Osteocyte (in vitro differentiated cells): ENCODE results near the gene SCN2B. TPM values are rescaled to one million over a fixed set of nuclear protein-coding genes. Genes with fewer than 3 reads are reported as not detected.

Experiments used
- DNase-seq: peaks from one replicate; pipeline ENCODE4 v3.0.0; 2021; ENCODE audit warnings: mixed read lengths; ENCODE audit not compliant: unreplicated experiment; ENCODE audit errors: extremely low spot score
- H3K27ac Mint-ChIP-seq: one replicate; pipeline ENCODE4 v1.8.0; 2021; ENCODE audit warnings: mild to moderate bottlenecking, mixed read lengths; ENCODE audit not compliant: unreplicated experiment
- H3K27me3 Mint-ChIP-seq: one replicate; pipeline ENCODE4 v1.8.0; 2021; ENCODE audit warnings: mixed read lengths; ENCODE audit not compliant: unreplicated experiment
- H3K36me3 Mint-ChIP-seq: one replicate; pipeline ENCODE4 v1.8.0; 2021; ENCODE audit warnings: mixed read lengths; ENCODE audit not compliant: unreplicated experiment
- H3K4me1 Mint-ChIP-seq: one replicate; pipeline ENCODE4 v1.8.0; 2021; ENCODE audit warnings: mixed read lengths; ENCODE audit not compliant: unreplicated experiment
- H3K4me3 Mint-ChIP-seq: one replicate; pipeline ENCODE4 v1.8.0; 2021; ENCODE audit warnings: mild to moderate bottlenecking, moderate library complexity, mixed read lengths; ENCODE audit not compliant: unreplicated experiment
- H3K9me3 Mint-ChIP-seq: one replicate; pipeline ENCODE4 v1.8.0; 2021; ENCODE audit warnings: mixed read lengths; ENCODE audit not compliant: unreplicated experiment
- CTCF ChIP-seq: fragments of 200-600 bp; sonication (generic); IDR thresholded peaks from 2 replicates; pipeline ENCODE4 v1.5.0; 2021; ENCODE audit warnings: antibody characterized with exemption, mild to moderate bottlenecking, moderate library complexity
- total RNA-seq: library from RNA; stranded (reverse); gene quantifications from 2 replicates; pipeline ENCODE4 v1.2.1, GENCODE V29; 2021

SCN2B gene
- total RNA-seq, 1 donor from 2014 or later: not detected

- Mint-ChIP-seq H3K36me3 (no peaks in the 10 kb centered on the region), H3K4me1 (no peaks in the 10 kb centered on the region), H3K27me3 (peaks cover 35% of the 10 kb centered on the region), H3K4me3 (no peak overlapping the region), H3K27ac (no peak overlapping the region), H3K9me3 (no peaks in the 10 kb centered on the region)
- no peak for TF ChIP-seq CTCF
- DNase-seq: no peak
These were observed 39.6 kb downstream of the SCN2B start for GRCh38 chr11:118136801-118137200.

DNA sequence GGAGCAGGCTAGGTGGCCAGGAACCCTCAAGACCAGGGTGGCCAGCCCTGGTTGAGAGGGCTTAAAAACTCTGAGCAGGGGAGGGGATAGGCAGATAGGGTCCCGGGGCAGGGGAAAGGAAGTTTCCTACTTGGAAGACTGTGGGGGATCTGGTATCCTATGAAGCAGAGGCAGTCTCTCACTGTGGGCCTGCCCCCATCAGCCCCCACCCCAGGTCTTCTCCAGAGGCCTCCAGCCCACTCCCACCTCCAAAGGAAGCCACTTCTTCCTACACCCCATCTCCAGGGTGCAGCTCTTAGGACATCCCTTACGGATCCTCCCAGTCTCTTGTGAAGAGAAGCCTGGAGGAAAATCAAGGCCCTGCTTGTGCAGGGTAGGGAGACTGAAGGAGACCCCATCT is 40.1 kb downstream of the SCN2B start:
- no peak overlapping the region for H3K4me3 Mint-ChIP-seq
- no peaks in the 10 kb centered on the region for H3K4me1 Mint-ChIP-seq
- peaks cover 31% of the 10 kb centered on the region for H3K27me3 Mint-ChIP-seq
- no peak for DNase-seq
- H3K9me3 Mint-ChIP-seq: no peaks in the 10 kb centered on the region
- no peak overlapping the region for H3K27ac Mint-ChIP-seq
- no peak for TF ChIP-seq CTCF
- no peaks in the 10 kb centered on the region for H3K36me3 Mint-ChIP-seq

DNA sequence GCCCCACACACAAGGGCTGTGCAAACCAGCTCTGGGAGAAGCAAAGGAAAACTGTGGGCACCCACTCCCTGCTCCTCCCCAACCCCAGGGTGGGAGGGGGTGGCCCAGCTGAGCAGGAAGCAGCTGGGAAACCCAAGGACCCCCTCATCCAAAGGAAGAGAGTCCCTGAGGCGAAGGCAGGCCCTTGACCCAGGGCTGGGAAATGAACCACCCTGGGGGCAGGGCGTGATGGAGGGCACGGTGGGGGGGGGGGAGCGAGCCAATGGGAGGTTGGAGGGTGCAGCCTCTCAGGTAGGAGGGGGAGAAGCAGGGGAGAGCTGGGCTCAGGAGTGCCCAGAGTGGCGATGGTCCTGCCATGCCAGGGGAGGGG is 40.7 kb downstream of the SCN2B start:
- H3K9me3 Mint-ChIP-seq: no peaks in the 10 kb centered on the region
- no peak for DNase-seq

DNA sequence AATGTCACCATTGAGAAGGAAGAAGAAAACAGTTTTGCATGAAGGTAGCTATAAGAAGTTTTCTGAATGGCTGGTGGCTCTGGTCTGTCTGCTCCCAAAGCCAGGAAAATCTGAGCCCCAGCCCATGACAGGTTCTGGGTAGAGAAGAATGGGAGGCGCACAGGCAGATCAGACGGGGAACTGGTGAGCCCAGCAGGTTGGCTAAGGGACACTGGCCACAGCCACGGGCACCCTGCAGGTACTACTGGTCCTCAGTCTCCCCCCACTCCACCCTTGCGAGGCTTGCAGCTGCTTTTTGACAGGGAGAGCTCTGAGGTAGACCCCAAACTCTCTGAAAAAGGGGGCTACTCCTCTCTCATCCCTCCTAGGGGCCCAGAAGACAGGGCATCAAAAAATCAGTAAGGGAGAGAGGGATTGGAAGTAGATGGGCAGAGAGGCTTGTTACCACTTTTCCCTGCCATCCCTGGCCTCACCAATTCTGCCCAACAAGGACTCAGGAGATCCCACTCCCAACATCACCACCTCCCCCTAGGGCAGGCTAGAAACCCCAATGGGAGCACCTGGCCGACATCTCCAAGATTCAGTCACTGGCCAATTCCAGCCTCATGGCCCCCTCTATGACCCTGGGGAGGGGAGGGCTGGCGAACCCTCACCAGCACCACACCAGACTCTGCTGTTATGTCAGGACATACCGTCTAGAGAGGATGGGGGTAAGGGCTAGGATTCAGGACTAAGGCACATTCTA is 41.2 kb downstream of the SCN2B start:
- DNase-seq: no peak
- no peak overlapping the region for H3K4me3 Mint-ChIP-seq
- H3K9me3 Mint-ChIP-seq: no peaks in the 10 kb centered on the region
- peaks cover 29% of the 10 kb centered on the region for H3K27me3 Mint-ChIP-seq
- H3K4me1 Mint-ChIP-seq: no peaks in the 10 kb centered on the region
- no peaks in the 10 kb centered on the region for H3K36me3 Mint-ChIP-seq
- H3K27ac Mint-ChIP-seq: no peak overlapping the region
- no peak for TF ChIP-seq CTCF

More for the DNA sequence above, 40.7 kb downstream of the SCN2B start:
- H3K4me1 Mint-ChIP-seq: no peaks in the 10 kb centered on the region
- H3K4me3 Mint-ChIP-seq: no peak overlapping the region
- no peak overlapping the region for H3K27ac Mint-ChIP-seq
- H3K36me3 Mint-ChIP-seq: no peaks in the 10 kb centered on the region
- peaks cover 31% of the 10 kb centered on the region for H3K27me3 Mint-ChIP-seq
- TF ChIP-seq CTCF: no peak

- no peak overlapping the region for H3K4me3 Mint-ChIP-seq
- no peaks in the 10 kb centered on the region for H3K36me3 Mint-ChIP-seq
- no peaks in the 10 kb centered on the region for H3K9me3 Mint-ChIP-seq
- no peaks in the 10 kb centered on the region for H3K4me1 Mint-ChIP-seq
- H3K27me3 Mint-ChIP-seq: peaks cover 25% of the 10 kb centered on the region
- no peak for DNase-seq
- no peak for TF ChIP-seq CTCF
- H3K27ac Mint-ChIP-seq: no peak overlapping the region
These were observed 42.6 kb downstream of the SCN2B start for GRCh38 chr11:118133816-118134215.
